Measurements from ENCODE around the gene MYH9. TPM values are rescaled to one million over a fixed set of nuclear protein-coding genes. Genes with fewer than 3 reads are reported as not detected.

MYH9 gene
- total RNA-seq, 1 experiment from 2014 or later = 258 TPM

- Histone ChIP-seq H3K9me3 (ENCODE audit: control insufficient read depth in 1 of 2, insufficient read depth in 1 of 2, low read depth in 1 of 2, low read length in 2 of 2) (no peaks in the 10 kb centered on the region), H3K27ac (ENCODE audit: low read depth, low read length) (no peak overlapping the region), H2AFZ (ENCODE audit: low read depth, low read length, poor library complexity, severe bottlenecking) (no peak overlapping the region), H3K36me3 (ENCODE audit: control insufficient read depth in 1 of 2, insufficient read depth in 2 of 2, low read length in 2 of 2) (no peaks in the 10 kb centered on the region), H4K20me1 (ENCODE audit: insufficient read depth) (no peaks in the 10 kb centered on the region), H3K4me2 (ENCODE audit: low read length) (no peak overlapping the region), H3K4me3 (replicated peaks in 1 of 2; ENCODE audit: low read depth in 1 of 2, low read length in 2 of 2) (no peak overlapping the region), H3K27me3 (ENCODE audit: insufficient read depth, low read length) (no peaks in the 10 kb centered on the region), H3K4me1 (ENCODE audit: control insufficient read depth in 1 of 2, insufficient read depth in 2 of 2, low read length in 2 of 2) (peaks cover 17 to 19% of the 10 kb centered on the region in 2 experiments), H3K9ac (ENCODE audit: low read length) (no peak overlapping the region), H3K9me2 (ENCODE audit: insufficient read depth) (no peaks in the 10 kb centered on the region), H3K79me2 (ENCODE audit: insufficient read depth, low read length) (no peaks in the 10 kb centered on the region)
- DNase-seq (ENCODE audit: low read depth, low spot score) = no peak
- intact Hi-C loops (cut with micrococcal nuclease) = no loop called here
- ChIA-PET POLR2A (interaction anchor here (0.6 to 1.0 kb wide), 3 partner anchors 19 to 31 kb away, joined by 3 to 4 read pairs (median 3); no protein-coding TSS in a partner anchor), RAD21 (ENCODE audit: low non-redundant PET in 1 of 2, low total read pairs in 2 of 2, uncharacterized antibody in 2 of 2, unreplicated experiment in 2 of 2) (no interaction called here), CTCF (no interaction called here)
- TF ChIP-seq MAX (IDR thresholded peaks at IDR 0.05) (no peak), TCF7L2 (IDR thresholded peaks at IDR 0.05; ENCODE audit: borderline replicate concordance, extremely low read depth, insufficient read depth, insufficient read length) (no peak), ZFX (IDR thresholded peaks at IDR 0.05) (no peak), FOSL1 (IDR thresholded peaks at IDR 0.05; ENCODE audit: low read depth) (no peak), EZH2 (IDR thresholded peaks at IDR 0.05) (no peak), CEBPB (IDR thresholded peaks at IDR 0.05; ENCODE audit: low read depth) (no peak), JUND (IDR thresholded peaks at IDR 0.05) (no peak), EZH2phosphoT487 (IDR thresholded peaks at IDR 0.05; ENCODE audit: borderline replicate concordance) (no peak), ZNF274 (IDR thresholded peaks at IDR 0.05; ENCODE audit: low read depth, low read length) (no peak), ELF1 (IDR thresholded peaks at IDR 0.05; ENCODE audit: borderline replicate concordance, low read depth) (no peak), SRF (IDR thresholded peaks at IDR 0.05; ENCODE audit: low read depth) (no peak), CBX3 (IDR thresholded peaks at IDR 0.05; ENCODE audit: low read depth) (no peak), YY1 (IDR thresholded peaks at IDR 0.05; ENCODE audit: extremely low read depth, insufficient replicate concordance, low read depth, low read length) (no peak)
- TF ChIP-seq, protein P1, sequence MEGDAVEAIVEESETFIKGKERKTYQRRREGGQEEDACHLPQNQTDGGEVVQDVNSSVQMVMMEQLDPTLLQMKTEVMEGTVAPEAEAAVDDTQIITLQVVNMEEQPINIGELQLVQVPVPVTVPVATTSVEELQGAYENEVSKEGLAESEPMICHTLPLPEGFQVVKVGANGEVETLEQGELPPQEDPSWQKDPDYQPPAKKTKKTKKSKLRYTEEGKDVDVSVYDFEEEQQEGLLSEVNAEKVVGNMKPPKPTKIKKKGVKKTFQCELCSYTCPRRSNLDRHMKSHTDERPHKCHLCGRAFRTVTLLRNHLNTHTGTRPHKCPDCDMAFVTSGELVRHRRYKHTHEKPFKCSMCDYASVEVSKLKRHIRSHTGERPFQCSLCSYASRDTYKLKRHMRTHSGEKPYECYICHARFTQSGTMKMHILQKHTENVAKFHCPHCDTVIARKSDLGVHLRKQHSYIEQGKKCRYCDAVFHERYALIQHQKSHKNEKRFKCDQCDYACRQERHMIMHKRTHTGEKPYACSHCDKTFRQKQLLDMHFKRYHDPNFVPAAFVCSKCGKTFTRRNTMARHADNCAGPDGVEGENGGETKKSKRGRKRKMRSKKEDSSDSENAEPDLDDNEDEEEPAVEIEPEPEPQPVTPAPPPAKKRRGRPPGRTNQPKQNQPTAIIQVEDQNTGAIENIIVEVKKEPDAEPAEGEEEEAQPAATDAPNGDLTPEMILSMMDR (IDR thresholded peaks at IDR 0.05 in 2 of 3, conservative IDR thresholded peaks at IDR 0.05 in 1 of 3; ENCODE audit: borderline replicate concordance in 1 of 3, insufficient read depth in 1 of 3, low read depth in 2 of 3, low read length in 2 of 3) = no peak
- TF ChIP-seq, protein P2, sequence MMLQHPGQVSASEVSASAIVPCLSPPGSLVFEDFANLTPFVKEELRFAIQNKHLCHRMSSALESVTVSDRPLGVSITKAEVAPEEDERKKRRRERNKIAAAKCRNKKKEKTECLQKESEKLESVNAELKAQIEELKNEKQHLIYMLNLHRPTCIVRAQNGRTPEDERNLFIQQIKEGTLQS (IDR thresholded peaks at IDR 0.05) = no peak
- no TSS peak for BruUV-seq (replicated peaks)
- ATAC-seq = no peak
These were observed 18.1 kb upstream of the MYH9 start for GRCh38 chr22:36405671-36406538.

Data from HCT116 (cell line).